SJCRH30 (cell line): ENCODE data around the gene CACNA1H. TPM values are rescaled to one million over a fixed set of nuclear protein-coding genes. Genes with fewer than 3 reads are reported as not detected.

ENCODE experiments used
- DNase-seq, 2 experiments: peaks; one replicate each; pipeline ENCODE4 v3.0.0-alpha.2; 2015 to 2020
- H3K27ac ChIP-seq: fragments of 250-450 bp; sonication (Bioruptor Pico); 2 replicates; pipeline ENCODE4 v1.5.1; 2020; ENCODE audit warnings: mild to moderate bottlenecking, moderate library complexity
- H3K27me3 ChIP-seq: fragments of 250-450 bp; sonication (Bioruptor Pico); 2 replicates; pipeline ENCODE4 v1.5.1; 2020; ENCODE audit warnings: mild to moderate bottlenecking, moderate library complexity
- H3K36me3 ChIP-seq: fragments of 250-450 bp; sonication (Bioruptor Pico); 2 replicates; pipeline ENCODE4 v1.5.1; 2020; ENCODE audit warnings: mild to moderate bottlenecking, moderate library complexity
- H3K4me1 ChIP-seq: fragments of 250-450 bp; sonication (Bioruptor Pico); 2 replicates; pipeline ENCODE4 v1.5.1; 2020; ENCODE audit warnings: mild to moderate bottlenecking, moderate library complexity
- H3K4me3 ChIP-seq: fragments of 250-450 bp; sonication (Bioruptor Pico); 2 replicates; pipeline ENCODE4 v1.5.1; 2020; ENCODE audit warnings: mild to moderate bottlenecking, moderate library complexity
- H3K9me3 ChIP-seq: fragments of 250-450 bp; sonication (Bioruptor Pico); replicated peaks from 2 replicates; pipeline ENCODE4 v1.5.1; 2020; ENCODE audit warnings: mild to moderate bottlenecking, moderate library complexity
- total RNA-seq: library from RNA; depleted of rRNA; stranded (reverse); fragments of >200 nt; shearing (Covaris generic); gene quantifications from 2 replicates; pipeline ENCODE4 v1.2.3, GENCODE V29; 2014

CACNA1H gene
- total RNA-seq, 1 experiment from 2014 or later = 1.7 TPM

DNA sequence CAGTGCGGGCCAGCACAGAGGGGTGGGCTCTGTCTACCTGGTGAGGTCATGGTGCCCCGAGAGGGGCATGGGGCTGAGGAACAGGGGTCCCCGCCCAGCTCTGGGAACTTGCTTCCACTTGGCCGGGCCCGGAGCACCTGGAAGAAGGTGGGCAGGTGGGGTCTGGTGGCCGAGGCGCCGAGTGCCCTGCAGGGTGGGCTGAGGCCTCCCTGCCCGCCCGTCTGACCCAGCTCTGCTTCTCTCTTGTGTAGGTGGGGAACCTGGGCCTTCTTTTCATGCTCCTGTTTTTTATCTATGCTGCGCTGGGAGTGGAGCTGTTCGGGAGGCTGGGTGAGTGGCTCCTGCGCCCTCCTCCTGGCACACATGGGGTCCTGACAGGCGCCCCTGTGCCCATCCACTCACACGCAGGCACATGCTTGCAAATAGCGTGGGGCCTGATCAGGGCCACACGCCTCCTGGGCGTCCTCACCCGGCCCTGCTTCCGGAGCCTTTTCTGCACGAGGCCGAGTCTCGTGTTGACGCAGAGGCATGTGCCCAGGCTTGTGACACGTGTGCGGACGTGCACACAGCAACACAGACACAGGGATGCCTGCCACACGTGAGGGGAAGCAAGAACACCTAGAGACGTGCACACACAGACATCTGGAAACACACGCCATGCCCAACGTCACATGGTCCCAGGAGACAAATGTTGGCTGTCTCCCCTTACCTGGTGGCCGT, 63.9 kb downstream of the CACNA1H start:
- no peak overlapping the region for H3K4me3 ChIP-seq

GRCh38 chr16:1217526-1217925, 64.6 kb downstream of the CACNA1H start:
- Histone ChIP-seq H3K4me1 (no peaks in the 10 kb centered on the region), H3K36me3 (no peaks in the 10 kb centered on the region), H3K27me3 (peaks cover 14% of the 10 kb centered on the region), H3K9me3 (no peaks in the 10 kb centered on the region), H3K27ac (no peak overlapping the region), H3K4me3 (no peak overlapping the region)
- no peak for DNase-seq

More for the DNA sequence above, 63.9 kb downstream of the CACNA1H start:
- H3K4me1 ChIP-seq = no peaks in the 10 kb centered on the region
- no peak for DNase-seq
- H3K36me3 ChIP-seq = no peaks in the 10 kb centered on the region
- no peak overlapping the region for H3K27ac ChIP-seq
- peaks cover 9% of the 10 kb centered on the region; the same call in 1 of the 2 replicates for H3K27me3 ChIP-seq
- no peaks in the 10 kb centered on the region for H3K9me3 ChIP-seq

- no peaks in the 10 kb centered on the region for H3K4me1 ChIP-seq
- no peak for DNase-seq
- H3K4me3 ChIP-seq = no peak overlapping the region
- H3K27me3 ChIP-seq = peaks cover 14% of the 10 kb centered on the region
- H3K36me3 ChIP-seq = no peaks in the 10 kb centered on the region
- H3K27ac ChIP-seq = no peak overlapping the region
- no peaks in the 10 kb centered on the region for H3K9me3 ChIP-seq
Measured at GRCh38 chr16:1218061-1218929, 65.4 kb downstream of the CACNA1H start.

DNA sequence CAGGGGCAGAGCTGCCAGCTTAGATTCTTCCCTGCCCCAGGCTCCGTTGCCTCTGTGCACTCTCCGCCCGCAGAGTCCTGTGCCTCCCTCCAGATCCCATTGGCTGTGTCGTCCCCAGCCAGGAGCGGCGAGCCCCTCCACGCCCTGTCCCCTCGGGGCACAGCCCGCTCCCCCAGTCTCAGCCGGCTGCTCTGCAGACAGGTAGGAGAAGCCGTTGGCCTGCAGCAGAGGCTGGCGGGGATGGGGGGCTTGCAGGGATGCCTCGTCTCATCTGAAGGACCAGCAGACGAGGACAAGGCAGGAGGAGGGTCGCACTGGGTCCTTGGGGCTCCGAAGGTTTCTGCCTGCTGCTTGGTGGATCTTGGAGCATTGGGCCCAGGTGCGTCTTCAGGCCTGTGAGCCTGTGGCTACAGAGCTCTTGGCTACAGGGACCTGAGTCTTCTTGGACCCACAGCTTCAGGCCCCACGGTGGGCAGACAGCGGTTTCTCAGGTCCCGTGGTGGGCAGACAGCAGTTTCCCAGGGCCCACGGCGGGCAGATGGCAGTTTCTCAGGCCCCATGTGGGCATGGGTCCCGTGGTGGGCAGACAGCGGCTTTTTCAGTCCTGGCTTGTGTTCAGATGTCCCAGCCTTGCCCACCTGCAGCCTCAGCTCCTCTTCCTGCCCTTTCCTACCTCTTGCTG, 66.2 kb downstream of the CACNA1H start:
- no peaks in the 10 kb centered on the region for H3K4me1 ChIP-seq
- H3K9me3 ChIP-seq = no peaks in the 10 kb centered on the region

GRCh38 chr16:1220098-1220728, 67.3 kb downstream of the CACNA1H start:
- H3K27me3 ChIP-seq = peaks cover 23% of the 10 kb centered on the region
- H3K36me3 ChIP-seq = no peaks in the 10 kb centered on the region
- no peaks in the 10 kb centered on the region for H3K4me1 ChIP-seq
- H3K4me3 ChIP-seq = no peak overlapping the region
- DNase-seq = no peak
- no peak overlapping the region for H3K27ac ChIP-seq
- H3K9me3 ChIP-seq = no peaks in the 10 kb centered on the region

More for the DNA sequence above, 66.2 kb downstream of the CACNA1H start:
- Histone ChIP-seq H3K27me3 (peaks cover 14% of the 10 kb centered on the region), H3K36me3 (no peaks in the 10 kb centered on the region), H3K4me3 (no peak overlapping the region), H3K27ac (no peak overlapping the region)
- DNase-seq = no peak

- no peak overlapping the region for H3K27ac ChIP-seq
- no peak overlapping the region for H3K4me3 ChIP-seq
- no peaks in the 10 kb centered on the region for H3K36me3 ChIP-seq
- peaks cover 27% of the 10 kb centered on the region for H3K27me3 ChIP-seq
- DNase-seq = no peak
- no peaks in the 10 kb centered on the region for H3K4me1 ChIP-seq
- no peaks in the 10 kb centered on the region for H3K9me3 ChIP-seq
Measured at GRCh38 chr16:1220841-1221627, 68.1 kb downstream of the CACNA1H start.

- Histone ChIP-seq H3K27me3 (peaks cover 27% of the 10 kb centered on the region), H3K4me1 (no peaks in the 10 kb centered on the region), H3K9me3 (no peaks in the 10 kb centered on the region), H3K36me3 (no peaks in the 10 kb centered on the region), H3K4me3 (no peak overlapping the region), H3K27ac (no peak overlapping the region)
- no peak for DNase-seq
Measured at GRCh38 chr16:1221628-1222552, 69.0 kb downstream of the CACNA1H start.

- no peak overlapping the region for H3K4me3 ChIP-seq
- no peak overlapping the region for H3K27ac ChIP-seq
- DNase-seq = no peak
- peaks cover 27% of the 10 kb centered on the region for H3K27me3 ChIP-seq
- no peaks in the 10 kb centered on the region for H3K9me3 ChIP-seq
- H3K4me1 ChIP-seq = no peaks in the 10 kb centered on the region
- no peaks in the 10 kb centered on the region for H3K36me3 ChIP-seq
Measured at GRCh38 chr16:1222553-1223354, 69.8 kb downstream of the CACNA1H start.

DNA sequence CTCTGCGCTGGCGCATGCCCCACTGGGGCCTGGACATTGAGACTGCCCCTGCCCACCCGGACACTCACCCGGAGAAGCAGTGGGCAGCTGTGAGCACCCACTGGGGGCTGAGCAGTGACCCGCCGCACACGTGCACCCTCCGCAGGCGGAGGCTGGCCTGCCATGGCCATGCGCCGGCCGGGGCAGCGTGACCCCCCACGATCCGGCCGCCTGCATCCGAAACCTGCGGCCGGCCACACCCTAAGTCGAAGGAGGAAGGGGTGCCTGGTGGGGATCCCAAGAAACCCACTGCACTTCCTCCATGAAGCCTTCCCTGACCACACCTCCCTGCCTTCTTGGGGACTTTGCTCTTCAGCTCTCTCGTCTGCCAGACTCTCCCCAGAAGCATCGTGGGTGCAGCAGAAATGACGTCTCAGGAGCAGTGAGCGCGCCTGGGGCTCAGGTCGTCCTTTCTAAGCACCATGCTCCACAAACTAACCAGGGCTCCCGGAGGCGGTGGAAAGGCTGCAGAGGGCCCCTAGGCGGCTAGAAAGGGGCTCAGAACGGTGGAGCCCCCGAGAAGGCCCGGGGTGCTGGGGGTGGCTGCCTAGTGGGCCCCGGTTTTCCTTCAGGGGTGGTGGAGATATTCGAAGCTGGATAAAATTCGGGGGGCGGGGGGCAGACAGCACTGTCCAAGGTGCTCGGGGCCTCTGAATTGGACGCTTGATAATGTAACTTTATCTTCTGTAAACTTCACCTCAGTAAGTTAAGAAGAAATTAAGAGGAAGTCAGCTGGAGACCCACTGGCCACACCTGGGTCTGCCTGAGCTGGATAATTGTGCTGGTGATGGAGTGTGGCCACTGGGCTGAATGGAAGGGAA, 70.7 kb downstream of the CACNA1H start:
- H3K27me3 ChIP-seq = peaks cover 27% of the 10 kb centered on the region
- H3K4me3 ChIP-seq = no peak overlapping the region
- DNase-seq = no peak
- no peak overlapping the region for H3K27ac ChIP-seq
- no peaks in the 10 kb centered on the region for H3K36me3 ChIP-seq
- no peaks in the 10 kb centered on the region for H3K9me3 ChIP-seq
- no peaks in the 10 kb centered on the region for H3K4me1 ChIP-seq

DNA sequence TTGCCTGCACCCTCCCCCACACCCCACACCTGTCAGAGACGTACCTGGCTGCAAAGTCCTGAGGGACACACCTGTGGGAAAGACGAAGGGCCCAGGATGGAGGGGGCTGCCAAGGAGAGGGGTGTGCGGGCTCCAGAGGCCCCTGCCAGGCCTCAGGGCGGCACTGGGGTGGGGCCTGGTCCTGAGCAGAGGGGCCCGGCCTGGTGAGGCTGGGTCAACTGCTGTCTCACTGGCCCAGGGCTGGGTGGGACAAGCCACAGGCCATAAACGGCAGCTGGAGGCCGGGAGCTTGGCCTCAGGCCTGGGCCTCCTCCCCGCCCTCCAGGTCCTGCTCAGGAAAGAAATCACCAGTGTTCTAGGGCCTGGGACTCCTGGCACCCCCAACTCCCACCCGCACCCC, 71.7 kb downstream of the CACNA1H start:
- Histone ChIP-seq H3K9me3 (no peaks in the 10 kb centered on the region), H3K36me3 (no peaks in the 10 kb centered on the region), H3K27ac (no peak overlapping the region), H3K27me3 (peaks cover 20% of the 10 kb centered on the region), H3K4me3 (no peak overlapping the region), H3K4me1 (no peaks in the 10 kb centered on the region)
- no peak for DNase-seq

GRCh38 chr16:1225051-1225451, 72.1 kb downstream of the CACNA1H start, which contains the start of gene TPSG1:
TSS of gene TPSG1 (minus strand) at chr16:1225268. CDS start at chr16:1225252, 16 bp downstream.
- Histone ChIP-seq H3K36me3 (no peaks in the 10 kb centered on the region), H3K27me3 (peaks cover 18% of the 10 kb centered on the region), H3K9me3 (no peaks in the 10 kb centered on the region), H3K4me3 (no peak within 1 kb of the TSS), H3K27ac (no peak within 1 kb of the TSS), H3K4me1 (no peaks in the 10 kb centered on the region)
- DNase-seq = no peak
